ENCODE results near the gene SMCO2.

GRCh38 chr12:27486961-27487360 is 40.4 kb downstream of the SMCO2 start:
- no peak for TF ChIP-seq CTCF (IDR thresholded peaks at IDR 0.05)
- no peak for TF ChIP-seq POLR2AphosphoS5 (IDR thresholded peaks at IDR 0.05)

Measured in prostate gland (tissue), 2 donors.